Liver (tissue), 9 donors: Measurements from ENCODE around the gene TPD52L1. TPM values are rescaled to one million over a fixed set of nuclear protein-coding genes. Genes with fewer than 3 reads are reported as not detected.

Experiments used
- DNase-seq: peaks from one replicate; pipeline ENCODE4 v3.0.0-alpha.2; 2017; ENCODE audit warnings: low spot score
- H3K27ac ChIP-seq, 2 donors: one replicate each; pipeline ENCODE4 v1.7.0; 2013; ENCODE audit warnings: inconsistent platforms in 2 of 2, low read length in 2 of 2, control low read depth in 1 of 2, low read depth in 1 of 2, mild to moderate bottlenecking in 1 of 2
- H3K27me3 ChIP-seq, 4 donors: one replicate each; pipeline versions ENCODE4 v1.6.1 to v1.7.0; 2013; ENCODE audit warnings: low read length in 3 of 4, inconsistent platforms in 1 of 4, mild to moderate bottlenecking in 1 of 4, moderate library complexity in 1 of 4; ENCODE audit not compliant: control insufficient read depth in 4 of 4, insufficient read depth in 4 of 4
- H3K36me3 ChIP-seq, 4 donors: one replicate each; pipeline versions ENCODE4 v1.6.1 to v1.7.0; 2013; ENCODE audit warnings: low read length in 3 of 4, mild to moderate bottlenecking in 3 of 4, low read depth in 1 of 4, moderate library complexity in 1 of 4; ENCODE audit not compliant: control insufficient read depth in 4 of 4, insufficient read depth in 3 of 4
- H3K4me1 ChIP-seq, 4 donors: one replicate each; pipeline versions ENCODE4 v1.6.1 to v1.7.0; 2013; ENCODE audit warnings: low read length in 3 of 4, mild to moderate bottlenecking in 3 of 4, moderate library complexity in 1 of 4; ENCODE audit not compliant: control insufficient read depth in 4 of 4, insufficient read depth in 4 of 4
- H3K4me3 ChIP-seq, 3 donors: one replicate each; pipeline versions ENCODE4 v1.6.1 to v1.7.0; 2013; ENCODE audit warnings: low read length in 3 of 3, control low read depth in 1 of 3, low read depth in 1 of 3, mild to moderate bottlenecking in 1 of 3
- H3K9ac ChIP-seq, 2 donors: one replicate each; pipeline ENCODE4 v1.7.0; 2013; ENCODE audit warnings: low read length in 2 of 2, mild to moderate bottlenecking in 2 of 2, moderate library complexity in 2 of 2, control low read depth in 1 of 2, low read depth in 1 of 2
- H3K9me3 ChIP-seq, 4 donors: one replicate each; pipeline versions ENCODE4 v1.6.1 to v1.7.0; 2013; ENCODE audit warnings: low read length in 3 of 4; ENCODE audit not compliant: control insufficient read depth in 4 of 4
- EGR1 ChIP-seq, 2 donors: IDR thresholded peaks; 2 replicates each; pipeline ENCODE4 v1.6.1; 2016 to 2018; ENCODE audit warnings: antibody characterized with exemption in 2 of 2, low read depth in 2 of 2
- FOXA1 ChIP-seq: IDR thresholded peaks from 2 replicates; pipeline ENCODE4 v1.6.1; 2016; ENCODE audit warnings: antibody characterized with exemption
- GABPA ChIP-seq, 2 donors: IDR thresholded peaks in 1 of 2; conservative IDR thresholded peaks in 1 of 2; 2 replicates each; pipeline ENCODE4 v1.6.1; 2016; ENCODE audit warnings: antibody characterized with exemption in 2 of 2, mild to moderate bottlenecking in 1 of 2, moderate library complexity in 1 of 2
- HNF4A ChIP-seq, 2 donors: conservative IDR thresholded peaks; 2 replicates each; pipeline ENCODE4 v1.6.1; 2016; ENCODE audit warnings: antibody characterized with exemption in 2 of 2, mild to moderate bottlenecking in 2 of 2
- HNF4G ChIP-seq: IDR thresholded peaks from 2 replicates; pipeline ENCODE4 v1.6.1; 2016; ENCODE audit warnings: antibody characterized with exemption
- JUND ChIP-seq, 2 donors: IDR thresholded peaks; 2 replicates each; pipeline ENCODE4 v1.6.1; 2016; ENCODE audit warnings: antibody characterized with exemption in 2 of 2
- NR2F2 ChIP-seq: IDR thresholded peaks from 2 replicates; pipeline ENCODE4 v1.6.1; 2016; ENCODE audit warnings: antibody characterized with exemption
- RAD21 ChIP-seq, 2 donors: IDR thresholded peaks; 2 replicates each; pipeline ENCODE4 v1.6.1; 2016; ENCODE audit warnings: antibody characterized with exemption in 2 of 2, mild to moderate bottlenecking in 2 of 2
- RXRA ChIP-seq, 2 donors: IDR thresholded peaks; 2 replicates each; pipeline ENCODE4 v1.6.1; 2017 to 2018; ENCODE audit warnings: antibody characterized with exemption in 2 of 2, mild to moderate bottlenecking in 1 of 2
- SP1 ChIP-seq: IDR thresholded peaks from 2 replicates; pipeline ENCODE4 v1.6.1; 2018; ENCODE audit warnings: antibody characterized with exemption, mild to moderate bottlenecking
- TAF1 ChIP-seq: conservative IDR thresholded peaks from 2 replicates; pipeline ENCODE4 v1.6.1; 2016; ENCODE audit warnings: antibody characterized with exemption, mild to moderate bottlenecking
- YY1 ChIP-seq: IDR thresholded peaks from 2 replicates; pipeline ENCODE4 v1.6.1; 2016; ENCODE audit warnings: antibody characterized with exemption, mild to moderate bottlenecking
- WGBS: extraction: QIAGEN DNeasy Blood & Tissue Kit; methylation state at CpG from one replicate; pipeline ENCODE4 v1.1.7; 2013; 5-methylcytosine and 5-hydroxymethylcytosine counted together
- polyA plus RNA-seq, 2 donors: library from polyadenylated mRNA; stranded (reverse) in 1 of 2; unstranded in 1 of 2; fragments of 200-250 nt in 1 of 2; fragments of >200 nt in 1 of 2; fragmentation: Nextera tagmentation in 1 of 2; extraction: Ambion mirVana in 1 of 2; gene quantifications; one replicate each; pipeline versions ENCODE4 v1.2.1 to v1.2.3, GENCODE V29; 2013 to 2015
- total RNA-seq, 2 donors: library from RNA; depleted of rRNA; stranded (reverse); fragments of >200 nt; gene quantifications; one replicate each; pipeline ENCODE4 v1.2.3, GENCODE V29; 2014
- TF ChIP-seq, protein P1 (sequence below): IDR thresholded peaks from 2 replicates; pipeline ENCODE4 v1.6.1; 2016; ENCODE audit warnings: antibody characterized with exemption
- TF ChIP-seq, protein P2 (sequence below): IDR thresholded peaks from 2 replicates; pipeline ENCODE4 v1.6.1; 2016; ENCODE audit warnings: antibody characterized with exemption
- TF ChIP-seq, protein P3 (sequence below): IDR thresholded peaks from 2 replicates; pipeline ENCODE4 v1.6.1; 2016; ENCODE audit warnings: antibody characterized with exemption, mild to moderate bottlenecking
- TF ChIP-seq, protein P4 (sequence below): IDR thresholded peaks from 2 replicates; pipeline ENCODE4 v1.6.1; 2016; ENCODE audit warnings: antibody characterized with exemption
- TF ChIP-seq, protein P5 (sequence below): fragments of 150-350 bp; IDR thresholded peaks from 2 replicates; pipeline ENCODE4 v1.5.1; 2017; ENCODE audit warnings: improper control_type of control experiment, low read depth, low read length; ENCODE audit not compliant: missing input control
- donor health status: healthy.
- donor health status: healthy.
- donor health status: healthy.
- donor health status: healthy.
- donor health status: healthy.

Gene TPD52L1
- total and polyA plus RNA-seq, 4 donors, result 8.9 to 66.4 (median 56.6) TPM

DNA sequence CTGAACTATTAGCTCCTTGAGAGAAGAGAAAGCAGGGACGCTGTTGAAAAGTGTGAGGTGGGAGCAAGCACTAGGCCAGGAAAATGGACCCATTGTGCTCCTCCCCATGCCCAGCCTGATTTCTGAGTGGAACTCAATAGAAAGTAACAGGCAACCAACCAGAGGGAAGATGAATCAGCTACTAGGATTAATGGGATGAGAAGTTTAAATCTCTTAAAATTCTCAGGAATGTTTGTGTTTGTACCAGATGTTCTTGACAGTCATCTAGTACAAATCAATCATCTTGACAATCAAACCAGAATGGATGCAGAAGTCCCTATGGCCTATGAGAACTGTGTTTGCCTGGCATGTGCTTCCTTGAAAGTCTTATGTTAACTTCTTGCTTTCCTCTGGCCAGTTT lies 99.3 kb downstream of the TPD52L1 start:
- H3K36me3 ChIP-seq, result peaks cover 0 to 3% (median 1%) of the 10 kb centered on the region in 4 donors
- DNase-seq, result no peak
- H3K9me3 ChIP-seq, result no peaks in the 10 kb centered on the region
- WGBS, result 97% methylated on average over 1 of the region's 1 CpG
- no peak overlapping the region for H3K4me3 ChIP-seq
- no peak overlapping the region for H3K9ac ChIP-seq
- TF ChIP-seq GABPA (IDR thresholded peaks at IDR 0.05 in 1 of 2, conservative IDR thresholded peaks at IDR 0.05 in 1 of 2), result no peak
- TF ChIP-seq, protein P1, sequence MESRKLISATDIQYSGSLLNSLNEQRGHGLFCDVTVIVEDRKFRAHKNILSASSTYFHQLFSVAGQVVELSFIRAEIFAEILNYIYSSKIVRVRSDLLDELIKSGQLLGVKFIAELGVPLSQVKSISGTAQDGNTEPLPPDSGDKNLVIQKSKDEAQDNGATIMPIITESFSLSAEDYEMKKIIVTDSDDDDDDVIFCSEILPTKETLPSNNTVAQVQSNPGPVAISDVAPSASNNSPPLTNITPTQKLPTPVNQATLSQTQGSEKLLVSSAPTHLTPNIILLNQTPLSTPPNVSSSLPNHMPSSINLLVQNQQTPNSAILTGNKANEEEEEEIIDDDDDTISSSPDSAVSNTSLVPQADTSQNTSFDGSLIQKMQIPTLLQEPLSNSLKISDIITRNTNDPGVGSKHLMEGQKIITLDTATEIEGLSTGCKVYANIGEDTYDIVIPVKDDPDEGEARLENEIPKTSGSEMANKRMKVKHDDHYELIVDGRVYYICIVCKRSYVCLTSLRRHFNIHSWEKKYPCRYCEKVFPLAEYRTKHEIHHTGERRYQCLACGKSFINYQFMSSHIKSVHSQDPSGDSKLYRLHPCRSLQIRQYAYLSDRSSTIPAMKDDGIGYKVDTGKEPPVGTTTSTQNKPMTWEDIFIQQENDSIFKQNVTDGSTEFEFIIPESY, result no peak
- no peak for TF ChIP-seq FOXA1
- no peak for TF ChIP-seq JUND (IDR thresholded peaks at IDR 0.05)
- no peak for TF ChIP-seq EGR1 (IDR thresholded peaks at IDR 0.05; ENCODE audit: low read depth in 2 of 2)
- TF ChIP-seq, protein P2, sequence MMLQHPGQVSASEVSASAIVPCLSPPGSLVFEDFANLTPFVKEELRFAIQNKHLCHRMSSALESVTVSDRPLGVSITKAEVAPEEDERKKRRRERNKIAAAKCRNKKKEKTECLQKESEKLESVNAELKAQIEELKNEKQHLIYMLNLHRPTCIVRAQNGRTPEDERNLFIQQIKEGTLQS, result no peak
- TF ChIP-seq TAF1, result no peak
- no peak for TF ChIP-seq YY1
- no peak for TF ChIP-seq RAD21 (IDR thresholded peaks at IDR 0.05)
- no peak for TF ChIP-seq SP1
- TF ChIP-seq HNF4A (conservative IDR thresholded peaks at IDR 0.05), result no peak
- no peak overlapping the region for H3K27ac ChIP-seq
- H3K4me1 ChIP-seq, result no peaks in the 10 kb centered on the region
- no peaks in the 10 kb centered on the region for H3K27me3 ChIP-seq

DNA sequence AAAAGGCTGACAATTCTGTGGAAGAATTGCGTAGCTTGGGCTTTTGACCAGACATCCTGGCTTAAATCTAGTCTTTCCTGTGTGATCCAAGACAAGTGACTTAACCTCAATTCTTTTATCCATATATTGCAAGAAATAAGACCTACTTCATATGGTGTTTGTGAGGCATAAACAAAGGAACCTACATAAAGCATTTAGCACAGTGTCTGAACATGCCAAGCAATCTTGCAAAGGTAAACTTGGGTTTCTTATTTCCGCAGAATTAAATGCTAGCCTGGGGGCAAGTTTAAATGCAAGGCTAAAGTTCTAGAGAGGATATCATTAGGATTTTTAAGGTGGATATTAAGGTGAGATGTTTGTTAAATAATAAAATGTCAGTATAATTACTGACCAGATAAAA lies 100.3 kb downstream of the TPD52L1 start:
- Histone ChIP-seq H3K36me3 (peaks cover 0 to 6% (median 1%) of the 10 kb centered on the region in 4 donors), H3K27me3 (no peaks in the 10 kb centered on the region), H3K4me1 (no peaks in the 10 kb centered on the region), H3K4me3 (no peak overlapping the region), H3K9ac (no peak overlapping the region), H3K9me3 (no peaks in the 10 kb centered on the region), H3K27ac (no peak overlapping the region)
- WGBS, result 97% methylated on average over 2 of the region's 2 CpGs
- DNase-seq, result no peak
- no peak for TF ChIP-seq YY1
- TF ChIP-seq, protein P3, sequence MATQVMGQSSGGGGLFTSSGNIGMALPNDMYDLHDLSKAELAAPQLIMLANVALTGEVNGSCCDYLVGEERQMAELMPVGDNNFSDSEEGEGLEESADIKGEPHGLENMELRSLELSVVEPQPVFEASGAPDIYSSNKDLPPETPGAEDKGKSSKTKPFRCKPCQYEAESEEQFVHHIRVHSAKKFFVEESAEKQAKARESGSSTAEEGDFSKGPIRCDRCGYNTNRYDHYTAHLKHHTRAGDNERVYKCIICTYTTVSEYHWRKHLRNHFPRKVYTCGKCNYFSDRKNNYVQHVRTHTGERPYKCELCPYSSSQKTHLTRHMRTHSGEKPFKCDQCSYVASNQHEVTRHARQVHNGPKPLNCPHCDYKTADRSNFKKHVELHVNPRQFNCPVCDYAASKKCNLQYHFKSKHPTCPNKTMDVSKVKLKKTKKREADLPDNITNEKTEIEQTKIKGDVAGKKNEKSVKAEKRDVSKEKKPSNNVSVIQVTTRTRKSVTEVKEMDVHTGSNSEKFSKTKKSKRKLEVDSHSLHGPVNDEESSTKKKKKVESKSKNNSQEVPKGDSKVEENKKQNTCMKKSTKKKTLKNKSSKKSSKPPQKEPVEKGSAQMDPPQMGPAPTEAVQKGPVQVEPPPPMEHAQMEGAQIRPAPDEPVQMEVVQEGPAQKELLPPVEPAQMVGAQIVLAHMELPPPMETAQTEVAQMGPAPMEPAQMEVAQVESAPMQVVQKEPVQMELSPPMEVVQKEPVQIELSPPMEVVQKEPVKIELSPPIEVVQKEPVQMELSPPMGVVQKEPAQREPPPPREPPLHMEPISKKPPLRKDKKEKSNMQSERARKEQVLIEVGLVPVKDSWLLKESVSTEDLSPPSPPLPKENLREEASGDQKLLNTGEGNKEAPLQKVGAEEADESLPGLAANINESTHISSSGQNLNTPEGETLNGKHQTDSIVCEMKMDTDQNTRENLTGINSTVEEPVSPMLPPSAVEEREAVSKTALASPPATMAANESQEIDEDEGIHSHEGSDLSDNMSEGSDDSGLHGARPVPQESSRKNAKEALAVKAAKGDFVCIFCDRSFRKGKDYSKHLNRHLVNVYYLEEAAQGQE, result no peak
- TF ChIP-seq, protein P4, sequence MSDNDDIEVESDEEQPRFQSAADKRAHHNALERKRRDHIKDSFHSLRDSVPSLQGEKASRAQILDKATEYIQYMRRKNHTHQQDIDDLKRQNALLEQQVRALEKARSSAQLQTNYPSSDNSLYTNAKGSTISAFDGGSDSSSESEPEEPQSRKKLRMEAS, result no peak
- no peak for TF ChIP-seq RAD21 (IDR thresholded peaks at IDR 0.05)
- TF ChIP-seq, protein P1, result no peak
- no peak for TF ChIP-seq GABPA (IDR thresholded peaks at IDR 0.05 in 1 of 2, conservative IDR thresholded peaks at IDR 0.05 in 1 of 2)
- no peak for TF ChIP-seq HNF4G
- no peak for TF ChIP-seq HNF4A (conservative IDR thresholded peaks at IDR 0.05)
- no peak for TF ChIP-seq EGR1 (IDR thresholded peaks at IDR 0.05; ENCODE audit: low read depth in 2 of 2)
- TF ChIP-seq RXRA (IDR thresholded peaks at IDR 0.05), result no peak
- TF ChIP-seq, protein P5, sequence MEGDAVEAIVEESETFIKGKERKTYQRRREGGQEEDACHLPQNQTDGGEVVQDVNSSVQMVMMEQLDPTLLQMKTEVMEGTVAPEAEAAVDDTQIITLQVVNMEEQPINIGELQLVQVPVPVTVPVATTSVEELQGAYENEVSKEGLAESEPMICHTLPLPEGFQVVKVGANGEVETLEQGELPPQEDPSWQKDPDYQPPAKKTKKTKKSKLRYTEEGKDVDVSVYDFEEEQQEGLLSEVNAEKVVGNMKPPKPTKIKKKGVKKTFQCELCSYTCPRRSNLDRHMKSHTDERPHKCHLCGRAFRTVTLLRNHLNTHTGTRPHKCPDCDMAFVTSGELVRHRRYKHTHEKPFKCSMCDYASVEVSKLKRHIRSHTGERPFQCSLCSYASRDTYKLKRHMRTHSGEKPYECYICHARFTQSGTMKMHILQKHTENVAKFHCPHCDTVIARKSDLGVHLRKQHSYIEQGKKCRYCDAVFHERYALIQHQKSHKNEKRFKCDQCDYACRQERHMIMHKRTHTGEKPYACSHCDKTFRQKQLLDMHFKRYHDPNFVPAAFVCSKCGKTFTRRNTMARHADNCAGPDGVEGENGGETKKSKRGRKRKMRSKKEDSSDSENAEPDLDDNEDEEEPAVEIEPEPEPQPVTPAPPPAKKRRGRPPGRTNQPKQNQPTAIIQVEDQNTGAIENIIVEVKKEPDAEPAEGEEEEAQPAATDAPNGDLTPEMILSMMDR, result no peak
- no peak for TF ChIP-seq SP1
- TF ChIP-seq NR2F2, result no peak
- TF ChIP-seq JUND (IDR thresholded peaks at IDR 0.05), result no peak
